Duodenal mucosa (tissue), 2 donors: ENCODE results near the gene YBX3.

ENCODE experiments used
- H3K27ac ChIP-seq: one replicate; pipeline ENCODE4 v1.7.0; 2013; ENCODE audit warnings: low read depth, low read length
- H3K27me3 ChIP-seq, 2 donors: one replicate each; pipeline ENCODE4 v1.7.0; 2013; ENCODE audit warnings: low read length in 2 of 2, control low read depth in 1 of 2; ENCODE audit not compliant: insufficient read depth in 2 of 2, control insufficient read depth in 1 of 2
- H3K36me3 ChIP-seq, 2 donors: one replicate each; pipeline ENCODE4 v1.7.0; 2013; ENCODE audit warnings: low read length in 2 of 2, control low read depth in 1 of 2; ENCODE audit not compliant: insufficient read depth in 2 of 2, control insufficient read depth in 1 of 2
- H3K4me1 ChIP-seq, 2 donors: one replicate each; pipeline ENCODE4 v1.7.0; 2013; ENCODE audit warnings: low read length in 2 of 2, control low read depth in 1 of 2; ENCODE audit not compliant: insufficient read depth in 2 of 2, control insufficient read depth in 1 of 2
- H3K4me3 ChIP-seq, 2 donors: one replicate each; pipeline ENCODE4 v1.7.0; 2013; ENCODE audit warnings: low read length in 2 of 2, low read depth in 1 of 2
- H3K9ac ChIP-seq, 2 donors: one replicate each; pipeline ENCODE4 v1.7.0; 2013; ENCODE audit warnings: low read length in 2 of 2, low read depth in 1 of 2
- H3K9me3 ChIP-seq, 2 donors: one replicate each; pipeline ENCODE4 v1.7.0; 2013; ENCODE audit warnings: low read length in 2 of 2, control low read depth in 1 of 2; ENCODE audit not compliant: control insufficient read depth in 1 of 2

YBX3 gene

GRCh38 chr12:10725003-10725402 lies 1.9 kb upstream of the YBX3 start:
- Histone ChIP-seq H3K27me3 (peaks cover 0 to 3% of the 10 kb centered on the region in 2 donors), H3K9me3 (no peaks in the 10 kb centered on the region), H3K4me1 (peaks cover 16 to 27% of the 10 kb centered on the region in 2 donors), H3K36me3 (no peaks in the 10 kb centered on the region), H3K27ac (no peak overlapping the region), H3K9ac (no peak overlapping the region), H3K4me3 (no peak overlapping the region)

- no peaks in the 10 kb centered on the region for H3K36me3 ChIP-seq
- H3K4me1 ChIP-seq, result peaks cover 19 to 31% of the 10 kb centered on the region in 2 donors
- peak overlapping the region; percentile 94 to 98 for H3K4me3 ChIP-seq
- H3K9me3 ChIP-seq, result no peaks in the 10 kb centered on the region
- peaks cover 0 to 3% of the 10 kb centered on the region in 2 donors for H3K27me3 ChIP-seq
- H3K9ac ChIP-seq, result peak overlapping the region; percentile 84 to 90
- H3K27ac ChIP-seq, result peak overlapping the region; percentile 88
Measured at GRCh38 chr12:10722502-10722904, 620 bp downstream of the YBX3 start.

GRCh38 chr12:10721651-10722501 lies 1.2 kb downstream of the YBX3 start:
- Histone ChIP-seq H3K9me3 (no peaks in the 10 kb centered on the region), H3K9ac (peak overlapping the region; percentile 84 to 90), H3K4me3 (peak overlapping the region; percentile 94 to 98), H3K27ac (peak overlapping the region; percentile 88), H3K27me3 (peaks cover 0 to 3% of the 10 kb centered on the region in 2 donors), H3K36me3 (no peaks in the 10 kb centered on the region), H3K4me1 (peaks cover 19 to 38% of the 10 kb centered on the region in 2 donors)

- Histone ChIP-seq H3K4me1 (peaks cover 19 to 42% of the 10 kb centered on the region in 2 donors), H3K9me3 (no peaks in the 10 kb centered on the region), H3K27ac (peak overlapping the region; percentile 67), H3K9ac (peak overlapping the region; percentile 84 to 90), H3K27me3 (peaks cover 0 to 3% of the 10 kb centered on the region in 2 donors), H3K4me3 (peak overlapping the region; percentile 94 to 98), H3K36me3 (no peaks in the 10 kb centered on the region)
Measured at GRCh38 chr12:10720974-10721650, 2.0 kb downstream of the YBX3 start.

GRCh38 chr12:10719482-10719881 lies 3.6 kb downstream of the YBX3 start:
- H3K9ac ChIP-seq, result no peak overlapping the region
- H3K9me3 ChIP-seq, result no peaks in the 10 kb centered on the region
- H3K4me3 ChIP-seq, result no peak overlapping the region
- H3K36me3 ChIP-seq, result peaks cover 0 to 1% of the 10 kb centered on the region in 2 donors
- H3K4me1 ChIP-seq, result peaks cover 19 to 45% of the 10 kb centered on the region in 2 donors
- no peak overlapping the region for H3K27ac ChIP-seq
- no peaks in the 10 kb centered on the region for H3K27me3 ChIP-seq

GRCh38 chr12:10718279-10718821 lies 4.8 kb downstream of the YBX3 start:
- no peak overlapping the region for H3K27ac ChIP-seq
- H3K4me3 ChIP-seq, result no peak overlapping the region
- no peaks in the 10 kb centered on the region for H3K27me3 ChIP-seq
- peaks cover 7 to 13% of the 10 kb centered on the region in 2 donors for H3K36me3 ChIP-seq
- no peak overlapping the region for H3K9ac ChIP-seq
- H3K9me3 ChIP-seq, result no peaks in the 10 kb centered on the region
- H3K4me1 ChIP-seq, result peaks cover 13 to 37% of the 10 kb centered on the region in 2 donors

- no peaks in the 10 kb centered on the region for H3K27me3 ChIP-seq
- H3K4me1 ChIP-seq, result peaks cover 13 to 37% of the 10 kb centered on the region in 2 donors
- H3K9me3 ChIP-seq, result no peaks in the 10 kb centered on the region
- no peak overlapping the region for H3K27ac ChIP-seq
- no peak overlapping the region for H3K4me3 ChIP-seq
- H3K36me3 ChIP-seq, result peaks cover 13 to 21% of the 10 kb centered on the region in 2 donors
- peak overlapping the region in 1 of 2 donors; percentile 3 for H3K9ac ChIP-seq
Measured at GRCh38 chr12:10717410-10717809, 5.7 kb downstream of the YBX3 start.

- H3K36me3 ChIP-seq, result peaks cover 17 to 24% of the 10 kb centered on the region in 2 donors
- no peak overlapping the region for H3K4me3 ChIP-seq
- peaks cover 13 to 36% of the 10 kb centered on the region in 2 donors for H3K4me1 ChIP-seq
- no peaks in the 10 kb centered on the region for H3K9me3 ChIP-seq
- H3K27me3 ChIP-seq, result no peaks in the 10 kb centered on the region
- H3K9ac ChIP-seq, result peak overlapping the region in 1 of 2 donors; percentile 3
- peak overlapping the region; percentile 47 for H3K27ac ChIP-seq
Measured at GRCh38 chr12:10716704-10717315, 6.3 kb downstream of the YBX3 start.

GRCh38 chr12:10716277-10716676 lies 6.8 kb downstream of the YBX3 start:
- Histone ChIP-seq H3K4me3 (no peak overlapping the region), H3K27ac (peak overlapping the region; percentile 47), H3K9me3 (no peaks in the 10 kb centered on the region), H3K27me3 (no peaks in the 10 kb centered on the region), H3K9ac (no peak overlapping the region), H3K4me1 (peaks cover 11 to 31% of the 10 kb centered on the region in 2 donors), H3K36me3 (peaks cover 17 to 24% of the 10 kb centered on the region in 2 donors)
